IPS DF 19.7 (cell line): ENCODE results near the gene SETD5.
"Not testable (repeated sequence)": the region's sequence is repeated elsewhere in the genome, so short reads cannot be mapped to it uniquely, and the experiment has no call there.

ENCODE experiments used
- DNase-seq: peaks from one replicate; pipeline ENCODE4 v3.0.0-alpha.2; 2013; ENCODE audit warnings: low read depth, low spot score

SETD5 gene

DNA sequence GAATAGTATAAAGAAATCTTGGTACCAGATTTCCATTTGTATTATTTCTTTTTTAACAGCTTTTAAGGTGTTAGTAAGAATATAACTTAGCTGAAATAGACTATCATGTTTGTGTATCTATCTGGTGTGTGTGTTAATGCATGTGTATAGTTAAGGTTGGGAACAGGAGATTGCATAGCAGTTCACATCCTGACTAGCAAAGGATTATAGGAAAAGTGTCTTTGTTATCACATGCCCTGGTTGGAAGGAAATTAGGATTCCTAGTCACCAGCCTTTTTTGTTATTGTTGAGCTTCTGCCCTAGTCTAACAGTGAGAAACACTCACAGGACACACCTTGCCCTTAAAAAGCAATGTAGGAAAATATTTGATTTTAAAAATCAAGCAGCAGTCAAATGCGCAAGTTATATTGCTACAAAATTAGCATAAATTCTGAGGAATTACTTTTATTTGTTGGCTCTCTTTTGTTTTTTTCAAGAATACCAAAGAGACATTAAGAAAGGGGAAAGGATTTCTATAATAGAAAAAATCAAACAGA is 58.2 kb downstream of the SETD5 start:
- DNase-seq = no peak

DNA sequence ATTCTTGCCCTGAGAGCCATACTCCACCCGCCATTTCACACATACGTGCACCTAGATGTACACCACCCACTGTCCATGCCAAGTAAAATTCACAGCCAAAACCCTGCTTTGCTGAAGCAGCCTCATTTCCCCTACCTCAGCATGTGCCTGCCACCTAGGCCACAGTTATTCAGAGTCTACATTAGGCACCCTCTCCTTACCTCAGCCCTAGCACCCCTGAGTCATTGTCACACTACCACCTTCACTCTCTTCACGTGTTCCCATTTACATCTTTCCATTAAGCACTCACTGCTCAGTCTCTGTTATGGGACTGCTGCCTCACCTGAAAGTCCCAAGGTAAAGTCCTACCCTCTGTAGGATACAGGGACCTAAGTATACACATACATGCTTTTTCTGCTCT is 70.0 kb downstream of the SETD5 start:
- no peak for DNase-seq

DNA sequence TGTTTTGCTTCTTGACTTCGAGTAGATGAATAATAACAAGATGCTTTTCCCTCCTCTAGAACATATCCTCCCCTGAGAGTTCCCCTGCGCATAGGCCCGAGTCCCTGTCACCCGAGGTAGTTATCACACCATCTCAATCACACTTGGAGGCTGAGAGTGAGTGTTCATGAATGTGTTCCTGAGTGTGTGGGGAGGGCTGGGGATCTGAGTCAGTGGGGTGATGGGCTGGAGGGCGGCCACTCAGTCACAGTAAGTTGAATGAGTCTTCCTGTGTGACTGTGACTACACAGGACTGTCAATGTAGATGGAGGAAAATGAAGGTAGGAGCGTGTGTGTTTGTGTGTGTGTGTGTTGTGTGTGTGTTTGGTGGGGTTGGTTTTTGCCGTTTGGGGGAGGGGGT is 71.0 kb downstream of the SETD5 start:
- DNase-seq = no peak

DNA sequence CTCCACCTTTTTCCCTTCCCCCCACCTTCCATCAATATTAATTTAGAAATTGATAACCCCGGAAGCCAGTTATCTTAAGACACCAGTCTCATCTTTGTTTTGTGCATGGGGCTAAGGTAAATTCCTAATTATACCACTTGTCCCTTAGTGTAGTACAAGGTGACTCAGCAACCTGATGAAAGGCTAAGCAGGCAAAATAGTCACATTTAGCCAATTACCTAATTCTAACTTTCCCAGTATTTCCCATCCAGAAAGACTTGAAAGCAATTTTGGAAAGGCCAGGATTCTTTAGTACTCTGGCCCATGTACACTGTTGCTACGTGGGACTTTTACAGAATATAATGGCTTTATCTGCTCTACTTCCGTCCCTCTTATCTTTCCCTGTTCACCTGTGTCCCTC is 72.6 kb downstream of the SETD5 start:
- DNase-seq = no peak

DNA sequence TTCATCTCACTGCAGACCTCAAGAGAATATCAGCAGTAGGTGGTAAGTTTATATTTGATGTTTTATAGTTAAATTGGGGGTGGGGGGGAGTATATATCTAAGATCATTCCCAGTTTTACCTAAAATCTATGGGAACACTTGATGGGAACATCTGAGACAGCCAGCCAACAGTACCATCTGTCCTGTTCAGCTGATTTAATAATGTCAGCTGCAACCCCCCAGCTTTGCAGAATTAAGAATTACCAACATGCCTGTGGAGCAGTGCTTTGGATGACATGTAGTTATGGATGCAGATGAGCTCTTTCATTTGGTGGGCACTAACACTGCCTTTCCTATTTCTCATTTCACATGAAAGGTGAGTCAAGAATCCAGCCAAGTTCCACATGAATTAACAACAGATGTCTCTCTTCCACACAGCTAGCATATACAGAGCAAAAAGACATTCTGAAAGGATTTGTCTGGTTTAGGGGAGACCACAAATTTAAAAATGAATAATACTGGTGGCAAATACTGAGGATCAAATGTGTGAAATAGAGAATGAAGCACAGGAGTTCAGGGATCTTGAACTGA is 76.2 kb downstream of the SETD5 start:
- DNase-seq = no peak

DNA sequence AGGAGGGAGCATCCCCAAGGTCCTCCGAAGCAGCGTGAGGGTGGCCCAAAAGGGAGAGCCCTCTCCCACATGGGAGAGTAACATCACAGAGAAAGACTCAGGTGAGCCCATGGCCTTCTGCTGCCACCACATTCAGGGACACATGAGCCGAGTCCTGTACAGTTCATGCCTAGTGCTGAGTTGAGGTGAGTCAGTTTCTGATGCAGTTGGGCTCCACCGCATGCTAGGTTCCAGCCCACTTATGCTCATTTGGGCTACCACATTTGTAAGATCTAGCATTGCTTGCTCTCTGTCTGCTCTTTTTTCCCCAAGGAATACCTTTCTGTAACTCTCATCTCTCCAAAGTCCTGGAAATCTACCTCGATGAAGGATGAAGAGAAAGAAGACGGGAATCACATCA is 77.1 kb downstream of the SETD5 start:
- no peak for DNase-seq

DNA sequence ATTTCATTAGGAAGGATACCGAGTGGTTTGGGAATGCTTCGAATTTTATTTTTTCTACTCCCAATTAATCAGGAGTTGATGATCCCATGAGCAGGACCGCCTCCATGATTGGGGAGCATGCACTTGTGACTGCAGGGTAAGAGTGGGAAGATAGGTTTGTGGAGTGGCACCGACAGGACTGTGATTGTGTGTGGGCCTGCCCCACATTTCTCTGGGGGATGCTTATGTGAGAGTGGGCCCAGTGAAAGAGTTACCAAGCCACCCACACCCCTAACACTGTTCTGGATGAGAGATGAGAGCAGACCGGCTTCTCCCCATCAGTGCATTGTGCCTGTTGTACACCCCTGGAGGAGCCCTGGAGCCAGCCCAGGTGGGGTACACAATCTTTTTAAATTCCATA is 79.5 kb downstream of the SETD5 start:
- no peak for DNase-seq

DNA sequence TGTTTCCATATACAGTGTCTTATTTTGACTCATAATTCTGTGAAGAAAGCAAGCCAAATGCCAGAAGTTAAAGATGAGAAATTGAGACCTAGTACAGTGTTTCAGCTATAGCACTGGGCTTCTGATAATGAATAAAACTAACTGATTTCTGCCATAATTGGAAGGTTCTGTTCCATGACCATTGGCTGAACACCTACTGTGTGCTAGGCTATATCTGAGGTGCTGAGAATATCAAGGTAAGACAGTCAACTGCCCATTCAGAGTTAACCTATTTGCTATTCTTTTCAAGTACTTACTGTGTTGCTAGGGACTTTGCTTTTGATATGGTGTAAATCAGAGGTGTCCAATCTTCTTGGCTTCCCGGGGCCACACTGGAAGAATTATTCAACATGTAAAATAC is 82.8 kb downstream of the SETD5 start:
- no peak for DNase-seq

DNA sequence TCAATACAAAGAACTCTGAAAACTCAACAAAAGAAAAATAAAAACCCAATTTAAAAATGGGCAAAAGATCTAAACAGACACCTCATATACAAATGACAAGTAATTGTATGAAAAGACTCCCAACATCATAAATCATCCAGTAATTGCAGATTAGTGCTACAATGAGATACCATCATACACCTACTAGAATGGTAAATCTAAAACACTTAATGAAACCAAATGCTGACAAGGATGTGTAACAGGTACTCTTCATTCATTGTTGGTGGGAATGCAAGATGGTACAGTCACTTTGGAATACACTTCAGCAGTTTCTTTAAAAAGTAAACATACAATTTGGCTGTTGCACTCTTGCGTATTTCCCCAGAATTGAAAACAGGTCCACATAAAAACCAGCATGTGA is 87.8 kb downstream of the SETD5 start:
- no peak for DNase-seq

DNA sequence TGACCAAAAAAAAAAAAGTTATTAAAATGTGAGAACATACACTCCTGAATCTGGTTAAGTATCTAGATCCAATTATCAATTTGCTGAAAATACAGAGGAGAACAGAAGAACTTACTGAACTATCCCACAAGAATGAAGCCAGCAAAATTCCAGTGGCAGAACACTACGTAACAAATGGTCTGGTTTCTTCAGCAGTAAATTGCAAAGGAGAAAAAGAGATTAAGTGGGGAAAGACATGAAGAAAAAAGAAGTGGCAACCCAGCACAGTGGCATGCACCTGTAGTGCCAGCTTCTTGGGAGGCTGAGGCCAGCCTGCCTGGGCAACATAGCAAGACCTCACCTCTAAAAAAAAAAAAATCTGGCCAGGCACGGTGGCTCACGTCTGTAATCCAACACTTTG is 94.1 kb downstream of the SETD5 start:
- DNase-seq = no peak

DNA sequence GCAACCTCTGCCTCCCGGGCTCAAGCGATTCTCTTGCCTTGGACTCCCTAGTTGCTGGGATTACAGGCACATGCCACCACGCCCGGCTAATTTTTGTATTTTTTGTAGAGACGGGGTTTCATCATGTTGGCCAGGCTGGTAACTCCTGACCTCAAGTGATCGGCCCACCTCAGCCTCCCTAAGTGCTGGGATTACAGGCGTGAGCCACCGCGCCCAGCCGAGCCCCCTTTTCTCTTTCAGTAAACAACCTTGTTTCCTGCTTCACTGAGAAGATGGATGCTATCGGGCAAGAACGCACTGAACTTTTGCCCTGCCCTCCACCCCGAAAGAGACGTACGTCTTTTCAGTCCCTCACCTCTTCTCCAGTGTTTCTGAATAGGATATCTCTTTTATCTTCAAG is 96.6 kb downstream of the SETD5 start:
- not testable (repeated sequence) for DNase-seq

DNA sequence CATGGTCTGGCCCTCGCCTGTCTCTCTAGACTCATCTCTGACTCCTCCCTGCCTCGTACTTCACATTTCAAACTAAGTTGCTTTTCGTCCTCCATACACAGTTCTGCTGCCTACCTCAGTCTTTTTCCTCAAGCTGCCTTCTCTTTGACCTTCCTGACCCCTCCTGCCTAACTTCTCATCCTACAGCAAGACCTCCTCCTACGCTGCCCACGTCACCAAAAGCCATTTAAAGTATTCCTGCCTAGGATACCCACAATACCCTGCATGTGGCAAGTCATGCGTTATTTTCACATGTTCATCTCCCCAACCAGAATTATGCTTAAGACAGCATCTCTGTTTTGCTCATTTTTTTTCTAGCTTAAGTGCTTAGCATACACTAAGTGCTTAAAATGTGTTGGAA is 99.5 kb downstream of the SETD5 start:
- DNase-seq = no peak

DNA sequence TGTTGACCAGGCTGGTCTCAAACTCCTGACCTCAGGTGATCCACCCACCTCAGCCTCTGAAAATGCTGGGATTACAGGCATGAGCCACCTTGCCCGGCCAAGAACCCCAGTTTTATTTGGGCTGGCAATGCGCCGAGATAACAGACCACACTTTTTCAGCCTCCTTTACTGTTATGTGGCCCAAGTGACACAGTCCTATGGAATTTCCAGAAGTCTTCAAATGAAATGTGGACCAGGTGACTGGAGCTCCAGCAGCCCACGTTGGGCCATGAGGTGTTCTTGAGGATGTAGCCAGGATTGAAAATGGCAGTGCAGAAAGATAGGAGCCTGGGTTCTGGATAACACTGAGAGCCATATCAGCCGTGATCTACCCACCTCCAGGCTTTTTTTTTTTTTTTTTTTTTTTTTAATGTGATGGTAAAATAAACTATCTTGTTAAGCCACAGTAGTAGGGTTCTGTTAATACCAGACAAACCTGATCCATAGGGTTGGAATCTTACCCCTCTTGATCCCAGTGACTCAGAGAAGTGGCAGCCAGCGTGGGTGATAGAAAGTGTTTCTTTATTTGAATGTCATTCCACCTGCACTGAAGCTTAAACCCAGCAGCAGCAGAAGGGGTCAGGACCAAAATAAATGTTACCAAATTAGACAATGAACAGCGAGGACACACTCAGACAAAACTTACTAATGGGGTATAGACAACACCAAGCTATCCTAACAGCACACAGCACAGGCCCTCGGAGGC is 100.6 kb downstream of the SETD5 start:
- no peak for DNase-seq

DNA sequence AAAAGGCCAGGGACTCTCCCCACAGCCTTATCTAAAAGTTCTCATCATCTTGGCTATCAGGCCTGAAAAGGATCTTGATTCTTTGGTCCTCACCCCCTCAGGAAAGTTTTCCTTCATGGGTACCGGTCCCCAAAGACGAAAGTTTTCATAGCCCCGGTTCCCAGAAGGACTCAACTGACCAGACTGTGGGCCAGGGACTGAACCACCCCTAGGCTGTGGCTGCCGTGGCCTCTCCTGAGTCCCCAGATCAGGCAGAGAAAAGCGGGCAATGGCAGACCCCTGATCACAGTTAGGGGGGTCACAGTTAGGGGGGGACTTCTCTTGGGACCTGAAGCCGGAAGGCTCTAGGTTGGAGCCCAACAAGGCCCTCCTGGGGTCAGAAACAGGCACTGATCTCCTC is 101.4 kb downstream of the SETD5 start:
- DNase-seq = no peak

DNA sequence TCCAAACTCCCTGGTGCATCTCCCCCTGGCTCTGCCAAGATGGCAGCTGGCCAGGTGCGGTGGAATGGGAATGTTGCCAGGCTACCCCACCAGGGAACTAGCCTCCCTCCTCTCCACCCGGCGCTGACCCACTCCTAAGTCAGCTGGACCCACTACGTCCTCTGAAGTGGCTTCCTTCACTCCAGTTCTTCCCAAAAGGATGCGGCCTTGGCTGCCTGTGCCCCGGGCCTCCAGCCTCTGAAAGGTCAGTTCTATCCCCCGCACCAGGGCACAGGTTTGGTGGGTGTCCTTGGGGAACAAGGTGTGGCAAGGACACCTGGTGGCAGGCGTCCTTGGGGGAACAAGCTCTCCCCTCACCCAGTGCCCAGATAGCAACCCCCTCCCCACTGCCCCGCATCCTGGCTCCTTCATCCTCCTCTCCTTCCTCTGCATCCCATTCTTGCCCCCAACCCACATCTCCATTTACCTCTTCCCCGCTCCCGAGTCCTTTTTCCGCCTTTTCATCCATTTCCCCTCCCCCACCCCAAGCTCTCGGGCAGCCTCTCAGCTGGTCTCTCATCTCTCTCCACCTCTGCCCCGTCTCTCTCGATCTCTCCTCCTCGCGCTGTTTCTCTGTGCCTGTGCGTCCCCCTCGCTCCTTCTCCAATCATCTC is 102.2 kb downstream of the SETD5 start:
- no peak for DNase-seq

DNA sequence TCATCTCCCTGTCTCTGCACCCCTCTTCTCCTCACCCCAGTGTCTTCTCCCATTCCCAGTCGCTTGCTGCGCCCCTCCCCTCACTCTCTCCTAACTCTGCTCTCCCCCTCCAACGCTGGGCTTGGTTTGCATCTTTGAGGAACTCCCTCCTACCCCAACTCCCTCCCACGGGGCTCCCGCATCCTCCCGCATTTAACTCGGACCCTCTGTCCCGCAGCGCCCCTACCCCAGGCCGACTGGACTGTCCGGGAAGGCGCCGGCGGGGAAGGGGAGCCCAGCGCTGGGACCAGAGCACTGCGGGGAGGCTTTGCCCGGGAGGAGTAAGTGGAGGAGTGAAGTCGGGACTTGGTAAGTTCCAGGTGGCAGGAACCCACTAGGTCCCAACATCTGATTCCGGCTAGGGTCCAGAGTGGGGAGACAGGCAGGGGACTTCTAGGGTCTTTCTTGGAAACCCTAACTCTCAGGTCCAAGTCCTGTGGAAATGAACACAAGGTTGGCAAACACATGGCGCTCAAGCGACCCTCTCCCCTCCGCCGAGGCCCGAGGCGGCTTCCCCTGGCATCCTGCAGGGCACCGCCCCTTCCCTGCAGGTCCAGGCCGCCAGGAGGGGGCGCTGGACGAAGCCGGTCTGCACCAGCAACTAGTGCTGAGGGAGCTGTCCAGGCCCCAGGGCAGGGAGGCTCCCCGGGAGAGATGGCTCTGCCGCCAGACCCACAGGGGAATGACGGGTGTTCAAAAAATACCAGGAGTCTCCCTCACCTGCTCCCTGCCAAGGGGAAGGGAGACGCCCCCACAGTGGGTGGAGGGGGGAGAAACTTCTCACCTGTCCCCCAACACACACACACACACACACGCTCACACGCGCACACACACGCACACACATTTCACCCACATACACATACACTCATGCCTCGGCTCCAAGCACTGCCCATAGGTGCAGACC is 103.0 kb downstream of the SETD5 start:
- DNase-seq = peak; percentile 45

DNA sequence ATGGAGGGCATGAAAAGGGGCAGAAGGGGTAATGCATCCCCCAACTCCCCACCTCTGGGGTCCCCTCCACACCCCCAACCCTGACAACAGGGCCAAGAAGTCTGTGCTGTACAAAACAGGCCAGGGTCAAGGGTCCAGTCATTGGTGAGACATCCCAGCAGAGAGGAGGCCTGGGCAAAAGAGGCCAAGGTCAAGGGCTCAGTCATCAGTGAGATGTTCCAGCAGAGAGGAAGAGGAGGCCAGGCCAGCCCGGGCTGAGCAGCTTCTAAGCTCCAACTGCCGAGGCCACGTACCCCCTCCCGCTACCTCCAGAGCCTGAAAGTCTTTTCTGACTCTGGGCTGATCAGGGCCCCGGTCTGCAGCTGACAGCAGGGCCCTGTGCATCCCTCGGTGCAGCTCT is 103.8 kb downstream of the SETD5 start:
- no peak for DNase-seq

DNA sequence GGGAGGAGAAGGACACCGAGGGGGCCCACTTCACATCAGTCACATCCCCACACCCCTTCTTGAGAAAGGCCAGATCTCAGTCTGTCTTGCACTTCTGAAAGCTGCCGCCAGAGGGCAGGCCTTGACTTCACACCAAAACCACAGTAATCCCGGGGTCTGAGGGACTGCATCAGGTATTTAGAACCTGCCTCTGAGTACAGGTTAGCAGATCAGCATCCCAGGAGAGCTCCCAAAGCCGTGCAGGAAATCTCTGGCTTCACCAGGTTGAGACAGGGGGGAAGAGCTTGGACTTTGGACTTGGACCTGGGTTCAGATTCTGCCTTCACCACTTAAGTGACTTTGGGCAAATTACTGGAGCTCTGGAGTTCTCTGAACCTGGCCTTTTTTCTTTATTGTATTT is 105.9 kb downstream of the SETD5 start:
- DNase-seq = peak; percentile 59

DNA sequence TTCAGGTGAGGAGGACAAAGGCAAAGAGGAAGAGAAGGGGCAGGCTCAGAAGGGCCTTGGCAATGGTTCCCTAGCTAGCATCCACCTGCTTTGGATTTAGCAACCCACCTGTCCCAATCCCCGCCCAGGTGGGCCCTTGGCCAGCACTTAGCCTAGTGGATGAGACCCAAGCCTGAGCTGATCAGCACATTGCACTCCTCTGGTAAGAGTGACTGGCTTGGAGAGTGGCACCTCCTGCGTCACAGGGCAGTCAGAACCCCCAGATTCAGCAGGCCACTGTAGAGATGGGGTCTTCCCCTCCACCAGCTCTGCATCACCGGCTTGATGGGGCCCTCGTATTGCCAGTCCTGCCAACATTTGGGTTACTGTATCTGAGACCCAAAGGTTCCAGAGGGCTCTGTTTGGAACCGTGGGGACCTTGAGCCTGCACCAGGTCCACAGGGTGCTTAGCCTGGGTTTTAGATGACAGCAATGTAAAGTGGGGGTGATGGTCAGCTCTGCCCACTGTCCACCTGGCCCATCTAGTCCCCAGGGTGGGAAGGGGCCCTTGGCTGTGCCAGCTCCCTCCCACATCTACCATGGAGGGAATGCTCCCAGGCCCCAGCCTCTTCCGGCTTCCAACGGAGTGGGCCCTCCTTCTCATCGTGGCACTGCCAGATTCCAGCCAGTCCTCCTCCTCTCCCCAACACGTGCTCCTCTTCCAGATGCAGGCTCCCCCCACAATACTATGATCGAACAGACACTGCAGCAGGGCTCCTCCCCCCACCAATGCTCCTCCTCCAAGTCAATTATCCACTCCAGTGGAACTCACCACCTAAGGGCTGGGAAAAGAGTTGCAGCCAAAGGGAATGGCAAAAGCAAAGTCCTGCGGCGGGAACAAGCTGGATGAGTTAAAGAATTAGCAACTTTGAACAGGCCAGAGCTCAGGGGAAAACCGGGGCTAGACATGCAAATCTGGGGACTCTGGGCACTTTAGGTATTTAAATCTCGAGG is 110.5 kb downstream of the SETD5 start:
- no peak for DNase-seq

DNA sequence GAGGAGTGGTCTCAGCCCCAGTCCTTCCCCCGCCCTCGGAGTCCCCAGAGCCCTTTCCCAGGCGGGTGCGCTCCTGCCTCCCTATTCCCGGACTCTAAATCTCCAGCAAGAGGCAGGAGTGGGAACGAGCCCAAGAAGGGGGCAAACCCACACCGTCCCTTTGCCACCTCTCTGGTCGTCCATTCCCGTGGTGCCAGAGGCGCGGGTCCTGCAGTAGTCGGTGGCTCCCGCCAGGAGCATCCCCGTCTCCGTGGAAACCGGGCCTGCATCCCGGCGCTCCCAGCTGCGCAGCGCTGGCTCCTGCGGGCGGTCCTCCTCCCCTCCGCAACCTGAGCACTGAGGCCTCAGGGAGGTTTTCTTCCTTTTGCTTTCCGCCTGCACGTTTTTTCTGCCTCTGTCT is 111.4 kb downstream of the SETD5 start:
- no peak for DNase-seq
